ENCODE results near the gene GART. TPM values are rescaled to one million over a fixed set of nuclear protein-coding genes. Genes with fewer than 3 reads are reported as not detected.
"Not testable (repeated sequence)": the region's sequence is repeated elsewhere in the genome, so short reads cannot be mapped to it uniquely, and the experiment has no call there.

GART gene
- total RNA-seq, 1 experiment from 2014 or later: 239 TPM

DNA sequence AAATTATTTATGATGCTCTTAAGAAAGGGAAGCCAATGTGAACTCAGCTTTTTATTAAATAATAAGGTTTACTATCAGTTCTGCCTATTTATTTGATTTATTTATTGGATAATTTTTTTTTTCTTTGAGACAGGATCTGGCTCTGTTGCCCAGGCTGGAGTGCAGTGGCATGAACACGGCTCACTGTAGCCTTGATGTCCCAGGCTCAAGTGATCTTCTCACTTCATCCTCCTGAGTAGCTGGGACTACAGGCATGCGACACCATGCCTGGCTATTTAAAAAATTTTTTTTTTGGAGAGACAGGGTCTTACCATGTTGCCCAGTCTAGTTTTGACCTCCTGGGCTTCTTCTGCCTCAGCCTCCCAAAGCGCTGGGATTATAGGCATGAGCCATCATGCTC, 29.4 kb downstream of the GART start:
- DNase-seq (ENCODE audit: low read depth): no peak

DNA sequence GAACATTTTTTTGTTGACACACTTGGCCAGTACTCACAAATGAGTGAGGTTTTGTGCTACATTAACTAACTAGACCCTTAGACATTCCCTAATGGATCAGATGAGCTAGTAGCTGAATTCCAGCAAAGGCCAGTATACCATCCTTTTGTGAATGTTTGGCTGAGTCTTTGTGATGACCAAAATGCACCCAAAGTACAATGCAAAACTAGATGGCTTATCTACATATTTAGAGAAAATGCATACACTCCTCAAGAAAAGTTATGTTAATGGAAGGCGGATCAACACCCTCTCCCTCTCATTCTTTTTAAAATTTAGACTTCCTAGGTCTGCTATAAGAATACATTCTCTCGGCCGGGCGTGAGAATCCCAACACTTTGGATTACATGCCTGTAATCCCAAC, 30.3 kb downstream of the GART start:
- no peak for DNase-seq (ENCODE audit: low read depth)

DNA sequence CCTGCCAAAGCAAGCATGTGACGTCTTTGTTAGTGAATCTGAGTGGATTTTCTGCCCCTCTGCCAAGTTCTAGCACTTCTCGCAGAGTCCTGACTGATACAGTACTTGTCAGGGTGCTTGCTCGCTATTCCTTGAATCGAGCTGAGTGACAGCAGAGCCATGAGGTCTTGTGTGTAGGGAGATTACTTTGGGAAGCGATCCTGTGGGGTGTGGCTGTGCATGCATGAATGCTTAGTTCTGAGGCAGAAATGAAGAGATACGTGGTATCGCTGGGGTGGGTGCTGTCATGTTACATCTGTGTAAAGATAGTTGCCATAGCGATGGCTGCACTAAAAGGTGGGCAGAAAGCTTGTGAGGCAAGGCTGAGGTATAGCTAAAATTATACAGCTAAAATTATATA, 31.1 kb downstream of the GART start:
- no peak for DNase-seq (ENCODE audit: low read depth)

- DNase-seq (ENCODE audit: low read depth): not testable (repeated sequence)
Observed at GRCh38 chr21:33507003-33507402, 34.9 kb downstream of the GART start.

GRCh38 chr21:33505833-33506232, 36.1 kb downstream of the GART start:
- DNase-seq (ENCODE audit: low read depth): no peak

DNA sequence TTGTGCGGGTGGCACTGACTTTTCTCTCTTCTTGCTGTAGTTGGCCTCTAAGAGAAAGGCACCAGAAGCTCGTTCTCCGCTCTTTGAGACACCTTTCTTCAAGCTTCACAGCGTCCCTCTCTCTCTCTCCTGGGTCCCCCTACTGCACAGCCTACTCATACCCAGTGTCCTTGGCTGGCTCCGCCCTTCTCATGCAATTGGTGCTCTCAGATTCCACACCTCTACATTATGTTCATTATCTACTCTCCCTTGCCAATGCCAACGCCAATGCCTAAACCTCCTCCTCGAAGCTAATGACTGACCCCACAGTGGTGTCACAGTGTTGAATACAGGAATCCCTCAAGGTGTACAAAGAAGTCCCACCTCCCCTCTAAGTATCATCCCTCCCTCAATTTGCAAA, 45.6 kb downstream of the GART start:
- DNase-seq (ENCODE audit: low read depth): no peak

GRCh38 chr21:33495743-33496142, 46.2 kb downstream of the GART start:
- DNase-seq (ENCODE audit: low read depth): no peak

- no peak for DNase-seq (ENCODE audit: low read depth)
Observed at GRCh38 chr21:33493756-33494155, 48.2 kb downstream of the GART start.

- DNase-seq (ENCODE audit: low read depth): no peak
Observed at GRCh38 chr21:33492571-33492970, 49.3 kb downstream of the GART start.

GRCh38 chr21:33491373-33492102, 50.4 kb downstream of the GART start, which contains the start of gene DNAJC28:
Gene DNAJC28 (minus strand): TSS chr21:33491716. CDS start chr21:33489393, 2,323 bp downstream.
- peak; percentile 98 for DNase-seq (ENCODE audit: low read depth)

DNA sequence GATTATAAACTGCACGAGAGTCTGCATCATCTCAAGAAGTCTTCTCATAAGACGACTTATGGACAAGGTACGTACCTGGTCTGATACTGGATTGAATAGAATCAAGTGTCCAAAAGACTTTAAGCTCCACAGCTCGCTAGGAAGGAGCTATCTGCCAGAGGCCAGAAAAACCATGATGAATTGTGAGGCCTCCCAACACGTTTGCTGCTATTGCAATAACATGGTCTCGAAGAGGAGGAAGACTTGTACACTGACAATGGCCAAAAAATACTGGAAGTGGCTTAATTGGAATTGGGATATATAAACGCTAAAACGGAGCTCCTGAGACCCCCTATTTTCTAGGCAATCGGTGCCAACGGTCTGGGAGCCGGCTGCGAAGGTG, 50.9 kb downstream of the GART start:
- DNase-seq (ENCODE audit: low read depth): no peak

GRCh38 chr21:33488936-33489335, 53.0 kb downstream of the GART start:
- no peak for DNase-seq (ENCODE audit: low read depth)

- no peak for DNase-seq (ENCODE audit: low read depth)
Observed at GRCh38 chr21:33487996-33488395, 53.9 kb downstream of the GART start.

DNA sequence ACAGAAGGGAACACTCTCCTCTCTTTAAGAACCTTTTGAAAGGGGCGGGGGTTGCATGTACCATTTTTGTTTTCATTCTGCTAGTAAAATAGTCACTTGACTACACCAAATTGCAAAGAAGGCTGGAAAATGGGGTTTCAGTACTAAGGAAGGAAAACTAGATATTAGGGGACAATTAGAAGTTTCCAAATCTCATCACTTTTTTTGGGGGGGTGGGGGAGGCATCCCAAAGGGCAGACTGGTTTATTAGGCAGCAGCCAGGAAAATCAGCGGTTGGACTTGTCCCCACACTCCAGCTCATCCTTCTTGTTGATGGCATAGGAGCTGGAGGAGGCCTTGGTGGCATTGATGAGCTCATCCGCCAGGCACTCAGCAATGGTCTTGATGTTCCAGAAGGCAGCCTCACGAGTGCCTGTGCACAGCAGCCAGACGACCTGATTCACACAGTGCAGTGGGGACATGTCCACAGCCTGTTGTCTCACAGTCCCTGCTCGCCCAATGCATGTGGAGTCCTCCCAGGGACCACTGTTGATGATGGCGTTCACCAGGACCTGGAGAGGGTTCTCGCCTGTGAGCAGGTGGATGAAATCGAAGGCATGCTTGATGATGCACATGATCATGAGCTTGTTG, 60.5 kb downstream of the GART start:
- peak; percentile 11 for DNase-seq (ENCODE audit: low read depth)

- no peak for DNase-seq (ENCODE audit: low read depth)
Observed at GRCh38 chr21:33480481-33481103, 61.3 kb downstream of the GART start.

- DNase-seq (ENCODE audit: low read depth): peak; percentile 99
Observed at GRCh38 chr21:33479679-33480480, 62.0 kb downstream of the GART start, which contains the start of gene TMEM50B. Gene TMEM50B (minus strand): TSS chr21:33479974. CDS start chr21:33468885, 11,089 bp downstream.

DNA sequence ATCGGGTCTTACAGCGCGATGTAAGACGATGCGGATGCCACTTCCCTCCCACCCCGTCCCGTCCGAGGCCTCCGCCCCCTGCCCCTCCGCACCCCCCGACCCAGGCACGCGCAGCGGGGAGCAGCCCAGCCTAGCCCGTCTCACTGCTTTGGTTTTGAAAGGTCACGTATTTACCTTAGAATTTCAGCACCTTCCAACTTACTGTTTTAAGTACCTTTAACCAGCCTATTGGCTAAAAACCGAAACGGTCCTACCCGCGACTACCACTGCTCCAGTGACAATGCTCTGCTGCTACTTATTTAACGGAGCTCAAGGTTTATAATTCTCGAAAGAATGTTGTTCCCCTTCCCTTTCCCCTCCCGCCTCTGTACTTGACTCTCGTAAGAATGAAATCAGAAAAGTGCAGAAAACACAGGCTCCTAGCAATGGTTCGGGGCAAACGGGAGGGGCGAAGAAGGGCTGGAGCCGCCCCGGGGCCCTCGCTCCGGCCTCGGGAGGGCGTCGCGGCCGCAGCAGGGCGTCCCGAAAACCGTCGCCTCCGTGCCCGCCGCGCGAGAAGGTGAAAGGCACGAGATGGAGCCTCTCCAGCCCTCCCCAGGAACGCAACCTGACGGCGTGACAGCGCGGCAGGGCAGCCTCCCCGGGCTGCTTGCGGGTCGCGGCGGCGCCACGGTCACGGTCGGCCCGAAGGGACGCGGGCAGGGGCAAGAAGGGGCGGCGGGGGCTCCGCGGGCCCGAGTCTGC, 62.8 kb downstream of the GART start:
- DNase-seq (ENCODE audit: low read depth): peak; percentile 53

DNA sequence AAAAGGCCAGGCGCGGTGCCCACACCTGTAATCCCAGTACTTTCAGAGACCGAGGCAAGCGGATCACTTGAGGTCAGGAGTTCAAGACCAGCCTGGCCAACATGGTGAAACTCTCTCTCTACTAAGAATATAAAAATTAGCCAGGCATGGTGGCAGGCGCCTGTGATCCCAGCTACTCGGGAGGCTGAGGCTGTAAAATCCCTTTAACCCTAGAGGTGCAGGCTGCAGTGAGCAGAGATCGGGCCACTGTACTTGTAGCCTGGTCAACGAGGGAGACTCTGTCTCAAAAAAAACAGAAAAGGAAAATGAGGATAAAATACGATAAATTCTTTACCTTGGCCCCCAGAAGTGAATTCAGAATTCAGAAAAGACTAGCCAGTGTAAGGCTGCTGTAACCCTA, 63.7 kb downstream of the GART start:
- DNase-seq (ENCODE audit: low read depth): no peak

DNA sequence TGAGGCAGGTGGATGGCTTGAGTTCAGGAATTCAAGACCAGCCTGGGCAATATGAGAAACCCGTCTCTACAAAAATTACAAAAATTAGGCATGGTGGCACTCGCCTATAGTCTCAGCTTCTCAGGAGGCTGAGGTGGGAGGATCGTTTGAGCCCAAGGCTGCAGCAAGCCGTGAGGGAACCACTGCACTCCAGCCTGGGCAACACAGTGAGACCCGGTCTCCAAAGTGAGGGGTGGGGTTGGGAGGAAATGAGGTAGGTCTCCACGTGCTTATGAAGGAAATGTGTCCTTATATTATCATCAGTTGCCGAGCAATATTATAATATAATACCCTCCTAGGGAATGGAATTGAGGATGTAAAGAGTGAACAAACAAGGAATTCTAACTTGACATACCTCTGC, 64.9 kb downstream of the GART start:
- DNase-seq (ENCODE audit: low read depth): no peak

- no peak for DNase-seq (ENCODE audit: low read depth)
Observed at GRCh38 chr21:33473344-33473743, 68.6 kb downstream of the GART start.

DNA sequence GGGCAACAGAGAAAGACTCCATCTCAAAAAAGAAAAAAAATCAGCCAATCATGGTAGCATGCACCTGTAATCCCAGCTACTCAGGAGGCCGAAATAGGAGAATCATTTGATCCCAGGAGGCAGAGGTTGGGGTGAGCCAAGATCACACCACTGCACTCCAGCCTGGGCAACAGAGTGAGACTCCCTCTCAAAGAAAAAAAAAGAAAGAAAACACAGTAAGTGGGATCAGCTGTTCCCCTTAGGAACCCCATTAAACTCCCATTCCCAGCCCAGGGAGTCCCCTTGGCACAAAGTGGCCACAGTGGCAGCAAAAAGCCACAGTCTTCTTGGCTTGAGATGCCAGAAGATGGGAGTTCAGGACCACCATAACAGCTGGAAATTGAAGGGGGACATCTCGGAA, 71.2 kb downstream of the GART start:
- no peak for DNase-seq (ENCODE audit: low read depth)
